Fibroblast of lung (primary cell): ENCODE data around the gene ATXN7L3. TPM values are rescaled to one million over a fixed set of nuclear protein-coding genes. Genes with fewer than 3 reads are reported as not detected.
"Not testable (repeated sequence)": the region's sequence is repeated elsewhere in the genome, so short reads cannot be mapped to it uniquely, and the experiment has no call there.

Experiments used
- DNase-seq, 2 donors: peaks; one replicate each; pipeline versions ENCODE4 v3.0.0 to v3.0.0-alpha.2; 2010; ENCODE audit warnings: low read depth in 2 of 2
- H2AFZ ChIP-seq: 2 replicates; pipeline ENCODE4 v1.5.1; 2012; ENCODE audit warnings: low read length, control low read depth, inconsistent platforms
- H3K27ac ChIP-seq: 2 replicates; pipeline ENCODE4 v1.5.1; 2011; ENCODE audit warnings: low read length, control low read depth; ENCODE audit not compliant: insufficient read depth
- H3K27me3 ChIP-seq: 2 replicates; pipeline ENCODE4 v1.5.1; 2011; ENCODE audit warnings: mild to moderate bottlenecking, low read length; ENCODE audit not compliant: control insufficient read depth, insufficient read depth
- H3K36me3 ChIP-seq: 2 replicates; pipeline ENCODE4 v1.5.1; 2011; ENCODE audit warnings: low read length; ENCODE audit not compliant: control insufficient read depth, insufficient read depth
- H3K4me1 ChIP-seq: 2 replicates; pipeline ENCODE4 v1.5.1; 2011; ENCODE audit warnings: low read length; ENCODE audit not compliant: control insufficient read depth, insufficient read depth; ENCODE audit errors: extremely low read depth
- H3K4me2 ChIP-seq: 2 replicates; pipeline ENCODE4 v1.5.1; 2011; ENCODE audit warnings: low read length, control low read depth; ENCODE audit not compliant: insufficient read depth; ENCODE audit errors: extremely low read depth
- H3K4me3 ChIP-seq, 4 experiments: fragments of 200-600 bp in 1 of 4; sonication (generic) in 1 of 4; replicated peaks in 1 of 4; 2 replicates each; pipeline ENCODE4 v1.5.1; 2011 to 2016; ENCODE audit warnings: low read length in 4 of 4, low read depth in 3 of 4, mild to moderate bottlenecking in 3 of 4, control low read depth in 2 of 4, inconsistent platforms in 1 of 4, mixed read lengths in 1 of 4; ENCODE audit not compliant: insufficient read depth in 1 of 4; ENCODE audit errors: control extremely low read depth in 1 of 4
- H3K79me2 ChIP-seq: 2 replicates; pipeline ENCODE4 v1.5.1; 2012; ENCODE audit warnings: mild to moderate bottlenecking, low read length, inconsistent platforms; ENCODE audit not compliant: control insufficient read depth, insufficient read depth
- H3K9ac ChIP-seq: 2 replicates; pipeline ENCODE4 v1.5.1; 2011; ENCODE audit warnings: mild to moderate bottlenecking, low read length, control low read depth; ENCODE audit not compliant: insufficient read depth
- H3K9me3 ChIP-seq: 2 replicates; pipeline ENCODE4 v1.5.1; 2012; ENCODE audit warnings: low read depth, low read length; ENCODE audit not compliant: control insufficient read depth, insufficient read depth
- H4K20me1 ChIP-seq: 2 replicates; pipeline ENCODE4 v1.5.1; 2011; ENCODE audit warnings: low read length; ENCODE audit not compliant: control insufficient read depth, insufficient read depth; ENCODE audit errors: extremely low read depth
- CTCF ChIP-seq, 2 donors: IDR thresholded peaks in 1 of 2; conservative IDR thresholded peaks in 1 of 2; 1 replicate in 1 of 2; 2 replicates in 1 of 2; pipeline ENCODE4 v1.5.1; 2011 to 2012; ENCODE audit warnings: low read length in 2 of 2, control low read depth in 1 of 2, inconsistent platforms in 1 of 2, low read depth in 1 of 2, mild to moderate bottlenecking in 1 of 2
- EZH2 ChIP-seq: IDR thresholded peaks from 2 replicates; pipeline ENCODE4 v1.5.1; 2012; ENCODE audit warnings: low read length, control low read depth, mild to moderate bottlenecking; ENCODE audit errors: missing control alignments
- polyA plus RNA-seq, 2 donors: library from polyadenylated mRNA; depleted of rRNA in 1 of 2; stranded (reverse) in 1 of 2; unstranded in 1 of 2; fragments of >200 nt; gene quantifications; 2 replicates each; pipeline ENCODE4 v1.2.1, GENCODE V29; 2011 to 2012; ENCODE audit warnings: missing spikeins in 1 of 2
- total RNA-seq: library from RNA; depleted of rRNA; stranded (reverse); fragments of >200 nt; gene quantifications from 2 replicates; pipeline ENCODE4 v1.2.1, GENCODE V29; 2014

Gene ATXN7L3
- total and polyA plus RNA-seq, 2 donors (not counting 1 experiment from before 2014, with no cell fraction given), result 34.8 to 36.5 TPM

DNA sequence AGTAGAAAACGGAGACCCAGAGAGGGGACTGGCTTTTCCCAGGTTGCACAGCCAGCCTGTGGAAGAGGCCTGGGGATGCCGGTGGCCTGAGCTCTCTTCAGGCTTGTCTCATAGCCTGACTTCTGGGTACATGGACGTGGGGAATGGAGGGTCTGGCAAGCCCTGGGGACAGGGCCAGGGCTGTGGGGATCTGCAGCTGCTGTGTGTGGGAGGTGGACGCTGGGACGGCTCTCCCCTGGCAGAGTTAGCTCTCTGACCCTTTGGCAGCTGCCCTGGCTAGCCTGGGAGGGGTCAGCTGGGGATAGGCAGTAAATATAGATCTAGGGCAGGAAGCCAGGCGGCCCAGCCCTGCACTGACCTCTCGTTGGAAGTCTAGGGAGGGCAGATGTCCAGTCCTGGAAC is 47.8 kb upstream of the ATXN7L3 start:
- no peak overlapping the region for H3K9ac ChIP-seq
- no peaks in the 10 kb centered on the region for H3K79me2 ChIP-seq
- no peak overlapping the region for H3K4me2 ChIP-seq
- no peaks in the 10 kb centered on the region for H4K20me1 ChIP-seq
- H3K36me3 ChIP-seq, result no peaks in the 10 kb centered on the region
- no peak for DNase-seq
- H3K27ac ChIP-seq, result no peak overlapping the region
- TF ChIP-seq EZH2 (no peak), CTCF (conservative IDR thresholded peaks at IDR 0.05 in 1 of 2, IDR thresholded peaks at IDR 0.05 in 1 of 2; ENCODE audit: low read depth in 1 of 2, low read length in 2 of 2) (no peak)
- no peak overlapping the region for H2AFZ ChIP-seq
- H3K4me1 ChIP-seq, result no peaks in the 10 kb centered on the region
- H3K4me3 ChIP-seq, result no peak overlapping the region
- no peaks in the 10 kb centered on the region for H3K9me3 ChIP-seq
- no peaks in the 10 kb centered on the region for H3K27me3 ChIP-seq

- H2AFZ ChIP-seq, result no peak overlapping the region
- DNase-seq, result no peak
These were observed 41.5 kb upstream of the ATXN7L3 start for GRCh38 chr17:44241106-44241624.

DNA sequence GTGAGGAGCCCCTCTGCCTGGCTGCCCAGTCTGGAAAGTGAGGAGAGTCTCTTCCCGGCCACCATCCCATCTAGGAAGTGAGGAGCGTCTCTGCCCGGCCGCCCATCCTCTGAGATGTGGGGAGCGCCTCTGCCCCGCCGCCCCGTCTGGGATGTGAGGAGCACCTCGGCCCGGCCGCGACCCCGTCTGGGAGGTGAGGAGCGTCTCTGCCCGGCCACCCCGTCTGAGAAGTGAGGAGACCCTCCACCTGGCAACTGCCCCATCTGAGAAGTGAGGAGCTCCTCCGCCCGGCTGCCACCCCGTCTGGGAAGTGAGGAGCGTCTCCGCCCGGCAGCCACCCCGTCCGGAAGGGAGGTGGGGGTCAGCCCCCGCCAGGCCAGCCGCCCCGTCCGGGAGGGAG is 38.2 kb upstream of the ATXN7L3 start:
- H2AFZ ChIP-seq, H3K9me3 ChIP-seq, H3K4me2 ChIP-seq, H3K27ac ChIP-seq, H3K9ac ChIP-seq, H3K36me3 ChIP-seq, DNase-seq, H3K79me2 ChIP-seq, H3K4me3 ChIP-seq, H3K27me3 ChIP-seq, H4K20me1 ChIP-seq, H3K4me1 ChIP-seq: not testable (repeated sequence)

More at GRCh38 chr17:44241106-44241624, 41.5 kb upstream of the ATXN7L3 start:
- H3K4me2 ChIP-seq, result no peak overlapping the region
- no peaks in the 10 kb centered on the region for H3K36me3 ChIP-seq
- H3K9ac ChIP-seq, result no peak overlapping the region
- no peak overlapping the region for H3K27ac ChIP-seq
- no peaks in the 10 kb centered on the region for H4K20me1 ChIP-seq
- H3K4me3 ChIP-seq, result no peak overlapping the region
- H3K79me2 ChIP-seq, result no peaks in the 10 kb centered on the region
- TF ChIP-seq EZH2 (no peak), CTCF (conservative IDR thresholded peaks at IDR 0.05 in 1 of 2, IDR thresholded peaks at IDR 0.05 in 1 of 2; ENCODE audit: low read depth in 1 of 2, low read length in 2 of 2) (no peak)
- no peaks in the 10 kb centered on the region for H3K4me1 ChIP-seq
- H3K9me3 ChIP-seq, result no peaks in the 10 kb centered on the region
- H3K27me3 ChIP-seq, result no peaks in the 10 kb centered on the region
